ENCODE data around the gene CCNQ.

DNA sequence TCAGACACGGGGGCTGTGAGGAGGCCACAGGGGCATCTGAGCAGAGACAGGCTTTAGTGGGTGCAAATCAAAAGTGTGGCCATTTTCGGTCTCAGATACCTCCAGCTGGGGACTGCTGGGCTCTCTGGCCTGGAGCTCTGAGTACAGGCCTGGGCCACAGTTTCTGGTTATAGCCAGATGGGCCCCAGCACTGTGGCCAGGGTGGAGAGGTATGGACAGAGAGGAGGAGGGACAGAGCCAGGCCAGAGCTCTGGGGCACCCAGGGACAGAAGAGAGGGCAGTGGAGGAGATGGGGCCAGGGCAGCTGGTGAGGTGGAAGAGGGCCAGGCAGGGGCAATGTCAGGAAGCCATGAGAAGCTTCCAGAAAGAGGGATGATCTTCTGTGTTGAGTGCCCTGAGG is 20.1 kb downstream of the CCNQ start:
- TF ChIP-seq EZH2 (IDR thresholded peaks at IDR 0.05; ENCODE audit: low read length, missing control alignments): no peak
- TF ChIP-seq, protein P1, sequence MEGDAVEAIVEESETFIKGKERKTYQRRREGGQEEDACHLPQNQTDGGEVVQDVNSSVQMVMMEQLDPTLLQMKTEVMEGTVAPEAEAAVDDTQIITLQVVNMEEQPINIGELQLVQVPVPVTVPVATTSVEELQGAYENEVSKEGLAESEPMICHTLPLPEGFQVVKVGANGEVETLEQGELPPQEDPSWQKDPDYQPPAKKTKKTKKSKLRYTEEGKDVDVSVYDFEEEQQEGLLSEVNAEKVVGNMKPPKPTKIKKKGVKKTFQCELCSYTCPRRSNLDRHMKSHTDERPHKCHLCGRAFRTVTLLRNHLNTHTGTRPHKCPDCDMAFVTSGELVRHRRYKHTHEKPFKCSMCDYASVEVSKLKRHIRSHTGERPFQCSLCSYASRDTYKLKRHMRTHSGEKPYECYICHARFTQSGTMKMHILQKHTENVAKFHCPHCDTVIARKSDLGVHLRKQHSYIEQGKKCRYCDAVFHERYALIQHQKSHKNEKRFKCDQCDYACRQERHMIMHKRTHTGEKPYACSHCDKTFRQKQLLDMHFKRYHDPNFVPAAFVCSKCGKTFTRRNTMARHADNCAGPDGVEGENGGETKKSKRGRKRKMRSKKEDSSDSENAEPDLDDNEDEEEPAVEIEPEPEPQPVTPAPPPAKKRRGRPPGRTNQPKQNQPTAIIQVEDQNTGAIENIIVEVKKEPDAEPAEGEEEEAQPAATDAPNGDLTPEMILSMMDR (conservative IDR thresholded peaks at IDR 0.05 in 1 of 2, IDR thresholded peaks at IDR 0.05 in 1 of 2; ENCODE audit: low read depth in 1 of 2, low read length in 2 of 2): no peak
